GM18909 (cell line): ENCODE data around the gene CDRT15L2.
"Not testable (repeated sequence)": the region's sequence is repeated elsewhere in the genome, so short reads cannot be mapped to it uniquely, and the experiment has no call there.

Source experiments
- ATAC-seq: cut with Tn5 transposase; IDR thresholded peaks from one replicate; pipeline ENCODE4 v1.9.1; 2021; ENCODE audit warnings: mild to moderate bottlenecking; ENCODE audit not compliant: unreplicated experiment, poor library complexity

Gene CDRT15L2

GRCh38 chr17:20571653-20572052 is 7.9 kb upstream of the CDRT15L2 start:
- ATAC-seq = not testable (repeated sequence)

GRCh38 chr17:20573216-20573615 is 6.3 kb upstream of the CDRT15L2 start:
- ATAC-seq = not testable (repeated sequence)

- not testable (repeated sequence) for ATAC-seq
Measured at GRCh38 chr17:20575071-20575470, 4.5 kb upstream of the CDRT15L2 start.

GRCh38 chr17:20583891-20584577 is 4.5 kb downstream of the CDRT15L2 start:
- ATAC-seq = not testable (repeated sequence)

GRCh38 chr17:20588744-20589453 is 9.4 kb downstream of the CDRT15L2 start:
- not testable (repeated sequence) for ATAC-seq

GRCh38 chr17:20589454-20589810 is 9.9 kb downstream of the CDRT15L2 start:
- not testable (repeated sequence) for ATAC-seq

GRCh38 chr17:20591040-20591439 is 11.5 kb downstream of the CDRT15L2 start:
- not testable (repeated sequence) for ATAC-seq

GRCh38 chr17:20605568-20605967 is 26.0 kb downstream of the CDRT15L2 start:
- ATAC-seq = not testable (repeated sequence)

GRCh38 chr17:20609490-20609889 is 30.0 kb downstream of the CDRT15L2 start:
- ATAC-seq = not testable (repeated sequence)

- no peak for ATAC-seq
Measured at GRCh38 chr17:20611309-20611708, 31.8 kb downstream of the CDRT15L2 start.

GRCh38 chr17:20612635-20613034 is 33.1 kb downstream of the CDRT15L2 start:
- ATAC-seq = no peak

GRCh38 chr17:20613248-20613647 is 33.7 kb downstream of the CDRT15L2 start:
- no peak for ATAC-seq

- no peak for ATAC-seq
Measured at GRCh38 chr17:20613905-20614304, 34.4 kb downstream of the CDRT15L2 start.

- ATAC-seq = not testable (repeated sequence)
Measured at GRCh38 chr17:20615461-20615860, 35.9 kb downstream of the CDRT15L2 start.
